ENCODE data around the gene GNAS.
"Not testable (repeated sequence)": the region's sequence is repeated elsewhere in the genome, so short reads cannot be mapped to it uniquely, and the experiment has no call there.

Gene GNAS

GRCh38 chr20:58942549-58942948, 90.0 kb downstream of the GNAS start:
- no peak for DNase-seq (ENCODE audit: low read depth)
- TF ChIP-seq MAX (IDR thresholded peaks at IDR 0.05; ENCODE audit: low read depth, low read length) (no peak), POLR2A (IDR thresholded peaks at IDR 0.05; ENCODE audit: extremely low read depth, insufficient read length) (no peak), CTCF (IDR thresholded peaks at IDR 0.05; ENCODE audit: low read depth, low read length) (no peak), MYC (IDR thresholded peaks at IDR 0.05; ENCODE audit: low read depth, low read length) (no peak)
- no peak overlapping the region for H3K4me3 ChIP-seq (ENCODE audit: low read depth, low read length)

- no peak overlapping the region for H3K4me3 ChIP-seq (ENCODE audit: low read depth, low read length)
- no peak for DNase-seq (ENCODE audit: low read depth)
- TF ChIP-seq CTCF (IDR thresholded peaks at IDR 0.05; ENCODE audit: low read depth, low read length) (no peak), MAX (IDR thresholded peaks at IDR 0.05; ENCODE audit: low read depth, low read length) (no peak), POLR2A (IDR thresholded peaks at IDR 0.05; ENCODE audit: extremely low read depth, insufficient read length) (no peak), MYC (IDR thresholded peaks at IDR 0.05; ENCODE audit: low read depth, low read length) (no peak)
Measured at GRCh38 chr20:58944610-58945009, 92.1 kb downstream of the GNAS start.

GRCh38 chr20:58945965-58946631, 93.6 kb downstream of the GNAS start:
- peak; percentile 45 for DNase-seq (ENCODE audit: low read depth)
- TF ChIP-seq MAX (IDR thresholded peaks at IDR 0.05; ENCODE audit: low read depth, low read length) (no peak), POLR2A (IDR thresholded peaks at IDR 0.05; ENCODE audit: extremely low read depth, insufficient read length) (no peak), CTCF (IDR thresholded peaks at IDR 0.05; ENCODE audit: low read depth, low read length) (no peak), MYC (IDR thresholded peaks at IDR 0.05; ENCODE audit: low read depth, low read length) (no peak)
- H3K4me3 ChIP-seq (ENCODE audit: low read depth, low read length), result no peak overlapping the region

- not testable (repeated sequence) for DNase-seq (ENCODE audit: low read depth); H3K4me3 ChIP-seq (ENCODE audit: low read depth, low read length)
Measured at GRCh38 chr20:58947797-58948388, 95.4 kb downstream of the GNAS start.

- peak; percentile 12 for DNase-seq (ENCODE audit: low read depth)
- H3K4me3 ChIP-seq (ENCODE audit: low read depth, low read length), result no peak overlapping the region
- TF ChIP-seq MYC (IDR thresholded peaks at IDR 0.05; ENCODE audit: low read depth, low read length) (no peak), CTCF (IDR thresholded peaks at IDR 0.05; ENCODE audit: low read depth, low read length) (no peak), MAX (IDR thresholded peaks at IDR 0.05; ENCODE audit: low read depth, low read length) (no peak), POLR2A (IDR thresholded peaks at IDR 0.05; ENCODE audit: extremely low read depth, insufficient read length) (no peak)
Measured at GRCh38 chr20:58950603-58951002, 98.1 kb downstream of the GNAS start.

- TF ChIP-seq MYC (IDR thresholded peaks at IDR 0.05; ENCODE audit: low read depth, low read length), result no peak
- TF ChIP-seq CTCF (IDR thresholded peaks at IDR 0.05; ENCODE audit: low read depth, low read length), result no peak
- TF ChIP-seq MAX (IDR thresholded peaks at IDR 0.05; ENCODE audit: low read depth, low read length), result no peak
- no peak for TF ChIP-seq POLR2A (IDR thresholded peaks at IDR 0.05; ENCODE audit: extremely low read depth, insufficient read length)
- no peak for DNase-seq (ENCODE audit: low read depth)
- no peak overlapping the region for H3K4me3 ChIP-seq (ENCODE audit: low read depth, low read length)
Measured at GRCh38 chr20:58953050-58953449, 100.5 kb downstream of the GNAS start.
